Mucosa of rectum (tissue), 2 donors: Measurements from ENCODE around the gene HSPA12A.

Source experiments
- H3K27ac ChIP-seq, 2 donors: one replicate each; pipeline ENCODE4 v1.7.0; 2013; ENCODE audit warnings: inconsistent platforms in 2 of 2, low read depth in 2 of 2, low read length in 2 of 2
- H3K27me3 ChIP-seq, 2 donors: one replicate each; pipeline ENCODE4 v1.7.0; 2013; ENCODE audit warnings: low read length in 2 of 2; ENCODE audit not compliant: control insufficient read depth in 2 of 2, insufficient read depth in 2 of 2
- H3K36me3 ChIP-seq, 2 donors: one replicate each; pipeline ENCODE4 v1.7.0; 2013; ENCODE audit warnings: low read length in 2 of 2; ENCODE audit not compliant: control insufficient read depth in 2 of 2, insufficient read depth in 2 of 2
- H3K4me1 ChIP-seq, 2 donors: one replicate each; pipeline ENCODE4 v1.7.0; 2013; ENCODE audit warnings: low read length in 2 of 2, mild to moderate bottlenecking in 1 of 2; ENCODE audit not compliant: control insufficient read depth in 2 of 2, insufficient read depth in 2 of 2
- H3K4me3 ChIP-seq, 2 donors: one replicate each; pipeline ENCODE4 v1.7.0; 2013; ENCODE audit warnings: low read length in 2 of 2
- H3K9ac ChIP-seq, 2 donors: one replicate each; pipeline ENCODE4 v1.7.0; 2013; ENCODE audit warnings: low read length in 2 of 2, low read depth in 1 of 2, mild to moderate bottlenecking in 1 of 2
- H3K9me3 ChIP-seq, 2 donors: one replicate each; pipeline ENCODE4 v1.7.0; 2013; ENCODE audit warnings: low read length in 2 of 2; ENCODE audit not compliant: control insufficient read depth in 2 of 2
- donor health status: healthy.
- donor health status: Normal muscosa, but diverticular disease.

Gene HSPA12A

DNA sequence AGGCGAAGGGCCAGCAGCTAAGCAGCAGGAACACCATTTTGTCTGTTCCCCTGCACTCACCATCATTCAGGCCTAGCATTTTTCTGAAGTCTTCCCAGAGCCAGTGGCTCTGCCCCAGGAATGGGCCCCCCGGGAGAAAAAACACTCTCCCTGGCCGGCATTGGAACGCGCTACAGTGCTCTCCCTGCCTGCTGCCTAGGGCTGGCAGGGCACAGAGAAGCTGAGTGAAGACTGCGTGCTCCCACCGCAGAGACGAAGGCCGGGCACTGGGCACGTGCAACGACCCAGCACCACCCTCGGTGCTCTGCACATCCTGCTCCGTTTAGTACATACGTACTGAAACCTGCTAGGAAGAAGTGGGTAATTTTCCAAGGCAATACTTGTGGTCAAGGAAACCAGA lies 34.4 kb downstream of the HSPA12A start:
- Histone ChIP-seq H3K9ac (no peak overlapping the region), H3K9me3 (no peaks in the 10 kb centered on the region), H3K36me3 (no peaks in the 10 kb centered on the region), H3K27ac (no peak overlapping the region), H3K27me3 (no peaks in the 10 kb centered on the region), H3K4me1 (peaks cover 0 to 2% of the 10 kb centered on the region in 2 donors), H3K4me3 (no peak overlapping the region)

DNA sequence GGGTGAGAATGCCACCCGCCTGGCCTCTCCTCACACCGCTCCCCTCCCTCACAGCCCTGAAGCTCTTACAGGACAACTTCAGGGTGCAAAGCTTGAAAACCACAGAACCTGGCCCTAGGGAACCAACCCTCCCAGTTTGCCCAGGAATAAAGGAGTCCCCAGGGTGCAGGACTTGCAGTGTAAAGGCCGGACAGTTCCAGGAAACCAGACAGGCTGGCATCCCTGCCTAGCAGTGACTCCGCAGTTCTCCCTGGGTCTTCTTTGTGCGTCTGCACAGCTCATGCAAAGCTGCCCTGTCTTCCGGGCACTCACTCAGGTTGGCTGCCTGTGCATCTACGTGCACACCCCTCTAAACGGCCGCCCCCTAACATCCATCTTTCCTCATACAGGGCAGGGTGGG lies 36.1 kb downstream of the HSPA12A start:
- Histone ChIP-seq H3K9ac (no peak overlapping the region), H3K27me3 (no peaks in the 10 kb centered on the region), H3K9me3 (no peaks in the 10 kb centered on the region), H3K4me3 (no peak overlapping the region), H3K27ac (no peak overlapping the region), H3K4me1 (peaks cover 0 to 2% of the 10 kb centered on the region in 2 donors), H3K36me3 (no peaks in the 10 kb centered on the region)

DNA sequence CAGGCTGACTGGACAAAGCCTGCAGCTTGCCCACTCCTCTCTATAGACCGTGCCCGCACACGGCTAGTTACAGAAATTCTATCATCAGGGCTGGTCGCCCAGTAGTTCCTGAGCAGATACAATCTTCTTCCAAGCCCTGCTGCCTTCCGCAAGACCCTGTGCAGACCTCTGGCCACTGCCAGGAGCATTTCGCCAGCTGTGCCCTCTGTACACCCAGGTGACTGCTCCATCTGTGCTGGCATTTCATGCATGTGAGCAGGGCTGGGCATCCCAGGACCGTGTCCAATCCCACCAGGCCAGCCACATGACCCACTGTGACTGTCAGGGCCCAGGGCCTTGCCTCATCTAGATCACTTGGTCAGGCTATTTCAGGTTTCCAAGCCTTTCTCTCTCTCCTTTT lies 36.9 kb downstream of the HSPA12A start:
- no peak overlapping the region for H3K4me3 ChIP-seq
- H3K27ac ChIP-seq, result no peak overlapping the region
- peaks cover 0 to 2% of the 10 kb centered on the region in 2 donors for H3K4me1 ChIP-seq
- no peaks in the 10 kb centered on the region for H3K9me3 ChIP-seq
- no peak overlapping the region for H3K9ac ChIP-seq
- no peaks in the 10 kb centered on the region for H3K27me3 ChIP-seq
- no peaks in the 10 kb centered on the region for H3K36me3 ChIP-seq

DNA sequence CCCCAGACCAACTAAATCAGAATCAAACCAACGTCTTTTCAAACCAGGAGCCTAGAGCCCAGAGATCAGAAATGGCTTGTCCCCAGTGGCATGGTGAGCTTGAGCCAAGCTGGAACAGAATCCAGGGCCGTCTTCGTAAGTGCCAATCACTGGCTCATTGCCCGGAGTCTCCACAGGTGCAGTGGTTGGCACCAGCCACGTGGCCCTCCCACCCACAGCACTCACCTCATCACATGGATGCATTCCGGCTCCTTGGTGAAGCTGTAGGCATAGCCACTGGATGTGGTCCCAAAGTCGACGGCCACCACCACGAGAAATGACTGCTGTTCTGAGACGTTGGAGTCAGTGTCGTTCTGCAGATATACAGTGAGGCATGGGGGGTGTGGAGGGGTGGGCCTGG lies 37.4 kb downstream of the HSPA12A start:
- Histone ChIP-seq H3K9me3 (no peaks in the 10 kb centered on the region), H3K36me3 (no peaks in the 10 kb centered on the region), H3K4me3 (no peak overlapping the region), H3K27me3 (no peaks in the 10 kb centered on the region), H3K4me1 (peaks cover 0 to 2% of the 10 kb centered on the region in 2 donors), H3K9ac (no peak overlapping the region), H3K27ac (no peak overlapping the region)

DNA sequence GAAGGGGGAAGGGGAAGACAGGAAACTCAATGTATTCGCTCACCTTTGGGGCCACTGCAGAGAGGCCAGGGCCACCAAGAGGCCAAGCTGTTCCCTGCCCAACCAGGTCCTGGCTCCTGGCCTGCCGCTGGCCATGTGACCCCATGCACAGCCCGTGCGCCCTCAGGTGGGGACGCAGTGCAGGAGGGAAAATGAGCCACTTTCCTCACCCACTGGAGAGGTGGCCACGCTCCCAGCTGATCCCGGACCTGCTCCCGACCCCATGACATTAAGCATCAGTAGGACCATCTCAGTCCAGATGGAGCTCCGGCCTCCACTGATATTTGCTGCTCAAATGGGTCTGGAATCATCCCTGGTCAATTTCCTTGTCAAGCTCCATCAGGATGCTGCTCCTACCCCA lies 40.2 kb downstream of the HSPA12A start:
- Histone ChIP-seq H3K27me3 (no peaks in the 10 kb centered on the region), H3K4me3 (no peak overlapping the region), H3K27ac (no peak overlapping the region), H3K9ac (no peak overlapping the region), H3K36me3 (no peaks in the 10 kb centered on the region), H3K4me1 (no peaks in the 10 kb centered on the region), H3K9me3 (no peaks in the 10 kb centered on the region)

DNA sequence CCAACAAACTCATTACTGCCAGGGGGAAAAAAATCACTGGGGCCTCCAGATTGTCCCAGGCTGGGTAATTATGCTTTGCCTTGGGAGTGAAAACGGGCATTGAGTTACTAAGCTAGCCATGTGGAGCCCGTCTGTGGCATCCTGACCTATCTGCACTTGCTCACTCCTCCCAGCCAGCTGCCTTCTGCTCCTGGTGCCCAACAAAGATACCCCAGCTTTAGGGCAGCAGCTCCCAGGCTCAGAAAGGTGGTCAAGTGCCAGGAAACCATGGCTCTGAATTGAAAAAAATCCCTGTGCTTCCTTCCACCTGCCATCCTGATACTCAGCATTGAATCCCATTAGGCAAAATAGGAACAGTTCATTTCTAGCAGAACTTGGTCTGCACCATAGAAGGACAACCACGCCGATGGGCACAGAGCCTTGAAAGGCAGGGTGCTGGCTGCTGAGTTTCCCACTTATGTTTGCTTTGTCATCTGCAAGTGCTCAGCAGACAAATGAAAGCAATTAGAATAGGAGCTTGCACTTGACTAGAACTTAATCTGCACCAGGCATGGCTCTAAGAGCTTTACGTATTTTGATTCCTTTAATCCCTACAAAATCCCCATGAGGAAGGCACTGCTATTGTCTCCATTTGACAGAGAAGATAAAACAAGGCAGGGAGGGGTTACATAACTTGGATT lies 42.8 kb downstream of the HSPA12A start:
- no peak overlapping the region for H3K9ac ChIP-seq

DNA sequence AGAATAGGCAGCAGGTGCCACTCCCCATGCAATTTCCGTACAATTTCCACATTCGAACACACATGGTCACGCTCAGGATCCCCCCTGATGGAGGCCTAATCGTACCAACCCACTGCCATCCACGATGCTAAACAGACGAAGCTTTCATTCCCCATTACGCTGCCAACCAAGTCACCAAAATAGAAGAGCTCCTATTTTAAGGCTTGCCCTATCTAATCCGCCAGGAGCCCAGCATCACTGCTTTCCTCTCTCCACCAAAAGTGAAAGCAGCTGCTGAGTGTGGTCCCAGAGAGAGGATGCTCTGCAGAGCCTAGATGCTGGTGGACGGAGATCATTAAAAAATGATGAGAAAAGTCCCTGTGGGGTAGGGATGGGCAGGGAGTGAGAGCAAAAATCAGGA lies 43.3 kb downstream of the HSPA12A start:
- Histone ChIP-seq H3K4me3 (no peak overlapping the region), H3K36me3 (no peaks in the 10 kb centered on the region), H3K27me3 (no peaks in the 10 kb centered on the region), H3K9ac (no peak overlapping the region), H3K27ac (no peak overlapping the region), H3K4me1 (no peaks in the 10 kb centered on the region), H3K9me3 (no peaks in the 10 kb centered on the region)

More for the DNA sequence above, 42.8 kb downstream of the HSPA12A start:
- H3K27ac ChIP-seq, result no peak overlapping the region
- H3K36me3 ChIP-seq, result no peaks in the 10 kb centered on the region
- H3K4me1 ChIP-seq, result no peaks in the 10 kb centered on the region
- no peaks in the 10 kb centered on the region for H3K27me3 ChIP-seq
- no peak overlapping the region for H3K4me3 ChIP-seq
- no peaks in the 10 kb centered on the region for H3K9me3 ChIP-seq

DNA sequence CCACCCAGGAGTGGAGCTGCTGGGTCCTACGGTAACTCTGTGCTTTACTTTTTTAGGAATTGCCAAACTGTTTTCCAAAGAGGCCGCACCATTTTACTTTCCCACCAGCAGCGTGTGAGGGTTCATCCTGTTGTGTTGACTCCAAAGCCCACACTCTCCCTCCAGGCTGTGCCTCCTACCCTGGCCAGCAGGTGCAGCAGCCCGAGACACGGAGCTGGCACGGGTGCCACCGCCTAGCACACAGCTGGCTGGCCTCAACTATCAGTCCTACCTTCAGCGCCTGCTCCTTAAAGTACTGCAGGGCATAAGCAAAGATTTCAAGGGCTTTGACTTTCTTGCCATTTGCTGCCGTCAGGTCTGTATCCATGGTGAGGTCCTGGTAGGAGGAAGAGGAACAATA lies 44.0 kb downstream of the HSPA12A start:
- Histone ChIP-seq H3K9me3 (no peaks in the 10 kb centered on the region), H3K27me3 (no peaks in the 10 kb centered on the region), H3K9ac (no peak overlapping the region), H3K4me3 (no peak overlapping the region), H3K4me1 (no peaks in the 10 kb centered on the region), H3K27ac (no peak overlapping the region), H3K36me3 (no peaks in the 10 kb centered on the region)

GRCh38 chr10:116697816-116698215 lies 44.5 kb downstream of the HSPA12A start:
- Histone ChIP-seq H3K4me1 (no peaks in the 10 kb centered on the region), H3K9ac (no peak overlapping the region), H3K27me3 (no peaks in the 10 kb centered on the region), H3K27ac (no peak overlapping the region), H3K9me3 (no peaks in the 10 kb centered on the region), H3K36me3 (no peaks in the 10 kb centered on the region), H3K4me3 (no peak overlapping the region)

- Histone ChIP-seq H3K4me1 (no peaks in the 10 kb centered on the region), H3K9me3 (no peaks in the 10 kb centered on the region), H3K4me3 (no peak overlapping the region), H3K27ac (no peak overlapping the region), H3K27me3 (peaks cover 0 to 2% of the 10 kb centered on the region in 2 donors), H3K9ac (no peak overlapping the region), H3K36me3 (no peaks in the 10 kb centered on the region)
Measured at GRCh38 chr10:116696919-116697318, 45.4 kb downstream of the HSPA12A start.

- H3K36me3 ChIP-seq, result no peaks in the 10 kb centered on the region
- no peak overlapping the region for H3K27ac ChIP-seq
- H3K4me3 ChIP-seq, result no peak overlapping the region
- no peaks in the 10 kb centered on the region for H3K4me1 ChIP-seq
- H3K9ac ChIP-seq, result no peak overlapping the region
- H3K27me3 ChIP-seq, result peaks cover 0 to 2% of the 10 kb centered on the region in 2 donors
- H3K9me3 ChIP-seq, result no peaks in the 10 kb centered on the region
Measured at GRCh38 chr10:116694927-116695268, 47.5 kb downstream of the HSPA12A start.
